ENCODE data around the gene KLHL29. TPM values are rescaled to one million over a fixed set of nuclear protein-coding genes. Genes with fewer than 3 reads are reported as not detected.

KLHL29 gene
- total and polyA plus RNA-seq, 9 donors: 3.0 to 6.6 (median 3.9) TPM

DNA sequence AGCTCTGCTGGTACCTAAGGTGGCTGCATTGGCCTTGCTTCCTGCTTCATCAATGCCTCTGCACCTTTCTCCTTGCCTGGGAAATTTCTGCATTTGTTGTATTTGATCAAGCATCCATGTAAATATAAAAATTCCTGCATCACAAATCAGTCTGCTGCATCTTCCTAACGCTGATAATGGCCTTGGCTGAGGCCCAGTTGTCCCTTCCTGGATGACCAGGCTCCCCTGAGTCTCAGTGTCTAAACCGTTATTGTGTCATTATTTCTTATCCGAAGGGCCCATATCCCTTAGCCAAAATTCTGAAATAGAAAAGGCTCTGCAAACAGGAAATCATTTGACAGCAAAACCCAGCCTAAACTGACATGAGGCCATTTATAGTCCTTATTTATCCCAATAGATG is 62.4 kb downstream of the KLHL29 start:
- intact Hi-C loops (cut with DNase I): no loop called here
- Histone ChIP-seq H3K36me3 (no peaks in the 10 kb centered on the region), H3K4me3 (no peak overlapping the region), H3K27me3 (no peaks in the 10 kb centered on the region), H3K9me3 (no peaks in the 10 kb centered on the region), H3K27ac (no peak overlapping the region), H3K4me1 (ENCODE audit: insufficient read depth) (no peaks in the 10 kb centered on the region)
- DNase-seq: no peak
- TF ChIP-seq, protein P1, sequence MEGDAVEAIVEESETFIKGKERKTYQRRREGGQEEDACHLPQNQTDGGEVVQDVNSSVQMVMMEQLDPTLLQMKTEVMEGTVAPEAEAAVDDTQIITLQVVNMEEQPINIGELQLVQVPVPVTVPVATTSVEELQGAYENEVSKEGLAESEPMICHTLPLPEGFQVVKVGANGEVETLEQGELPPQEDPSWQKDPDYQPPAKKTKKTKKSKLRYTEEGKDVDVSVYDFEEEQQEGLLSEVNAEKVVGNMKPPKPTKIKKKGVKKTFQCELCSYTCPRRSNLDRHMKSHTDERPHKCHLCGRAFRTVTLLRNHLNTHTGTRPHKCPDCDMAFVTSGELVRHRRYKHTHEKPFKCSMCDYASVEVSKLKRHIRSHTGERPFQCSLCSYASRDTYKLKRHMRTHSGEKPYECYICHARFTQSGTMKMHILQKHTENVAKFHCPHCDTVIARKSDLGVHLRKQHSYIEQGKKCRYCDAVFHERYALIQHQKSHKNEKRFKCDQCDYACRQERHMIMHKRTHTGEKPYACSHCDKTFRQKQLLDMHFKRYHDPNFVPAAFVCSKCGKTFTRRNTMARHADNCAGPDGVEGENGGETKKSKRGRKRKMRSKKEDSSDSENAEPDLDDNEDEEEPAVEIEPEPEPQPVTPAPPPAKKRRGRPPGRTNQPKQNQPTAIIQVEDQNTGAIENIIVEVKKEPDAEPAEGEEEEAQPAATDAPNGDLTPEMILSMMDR (IDR thresholded peaks at IDR 0.05): no peak
- TF ChIP-seq POLR2A (IDR thresholded peaks at IDR 0.05) (no peak), EP300 (IDR thresholded peaks at IDR 0.05) (no peak)
- WGBS, 3 donors: 73 to 76% (median 74%) methylated on average over 3 of the region's 3 CpGs

DNA sequence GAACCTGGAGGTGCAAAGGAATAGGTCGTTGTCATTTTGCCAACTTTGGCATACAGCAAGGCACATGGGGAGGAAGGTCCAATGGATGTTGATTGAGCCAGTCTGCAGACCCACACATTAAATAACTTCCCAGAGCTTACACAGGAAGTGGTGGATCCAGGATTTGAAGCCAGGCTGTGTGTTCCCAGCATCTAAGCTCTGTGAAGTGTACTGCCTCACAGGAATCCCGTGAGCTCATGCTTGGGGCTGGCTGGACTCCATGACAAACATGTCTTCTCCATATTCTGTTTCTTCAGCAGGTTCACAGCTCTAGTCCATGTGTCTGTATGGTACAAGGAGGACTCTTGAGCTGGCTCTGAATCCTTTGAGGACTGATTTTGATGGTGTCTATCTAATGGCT is 63.9 kb downstream of the KLHL29 start:
- no peak for DNase-seq
- no peak for TF ChIP-seq EP300 (IDR thresholded peaks at IDR 0.05)
- TF ChIP-seq, protein P1 (IDR thresholded peaks at IDR 0.05): no peak
- no peak for TF ChIP-seq POLR2A (IDR thresholded peaks at IDR 0.05)
- no peaks in the 10 kb centered on the region for H3K9me3 ChIP-seq
- peaks cover 2% of the 10 kb centered on the region for H3K4me1 ChIP-seq (ENCODE audit: insufficient read depth)
- H3K27me3 ChIP-seq: no peaks in the 10 kb centered on the region
- no peaks in the 10 kb centered on the region for H3K36me3 ChIP-seq
- no peak overlapping the region for H3K4me3 ChIP-seq
- intact Hi-C loops (cut with DNase I): no loop called here
- H3K27ac ChIP-seq: no peak overlapping the region
- WGBS, 3 donors: 84 to 97% (median 85%) methylated on average over 2 of the region's 2 CpGs

DNA sequence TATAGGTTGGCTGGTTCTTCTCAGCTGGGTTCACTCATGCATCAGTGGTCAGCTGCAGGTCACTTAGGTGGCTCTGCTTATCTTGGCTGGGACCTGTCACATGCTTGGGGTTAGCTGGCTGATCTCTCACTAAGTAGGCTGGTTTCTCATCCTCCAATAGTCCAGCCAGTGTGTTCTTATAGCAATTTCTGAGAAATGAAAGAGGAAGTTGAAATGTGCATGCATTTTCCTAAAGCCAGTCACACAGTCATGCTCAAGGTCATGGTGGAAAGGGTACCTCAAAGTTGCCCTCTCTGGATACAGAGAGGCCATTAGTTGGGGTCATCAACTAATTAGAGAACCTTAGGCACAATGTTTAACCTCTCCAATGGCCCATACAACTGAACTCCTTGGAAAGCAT is 64.4 kb downstream of the KLHL29 start:
- Histone ChIP-seq H3K4me3 (no peak overlapping the region), H3K4me1 (ENCODE audit: insufficient read depth) (peaks cover 2% of the 10 kb centered on the region), H3K9me3 (no peaks in the 10 kb centered on the region), H3K36me3 (no peaks in the 10 kb centered on the region), H3K27me3 (no peaks in the 10 kb centered on the region), H3K27ac (no peak overlapping the region)
- intact Hi-C loops (cut with DNase I): no loop called here
- DNase-seq: no peak
- TF ChIP-seq POLR2A (IDR thresholded peaks at IDR 0.05): no peak
- TF ChIP-seq EP300 (IDR thresholded peaks at IDR 0.05): no peak
- TF ChIP-seq, protein P1 (IDR thresholded peaks at IDR 0.05): no peak

DNA sequence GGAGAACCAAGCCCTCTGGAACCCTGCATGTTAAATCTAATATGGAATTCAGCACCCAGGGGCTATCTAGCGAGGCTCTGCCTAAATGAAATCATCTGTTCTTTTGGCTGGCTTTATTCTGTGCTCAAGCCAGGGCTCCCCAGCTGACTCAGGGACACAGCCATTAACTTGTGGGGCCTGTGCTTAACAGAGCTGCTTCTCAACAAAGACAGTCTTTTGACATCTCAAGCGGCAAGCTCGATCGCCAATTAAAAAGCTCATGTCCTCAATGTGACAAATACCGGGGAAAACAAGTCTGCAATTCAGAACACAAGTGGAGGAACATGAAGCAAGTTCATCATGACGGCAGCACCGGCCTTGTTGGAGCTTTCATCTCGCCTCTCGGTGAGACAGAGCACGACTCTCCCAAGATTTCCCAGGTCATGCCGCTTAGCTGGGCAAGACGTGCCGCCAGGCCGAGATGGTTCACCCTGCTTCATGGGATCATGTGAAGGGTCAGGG is 64.9 kb downstream of the KLHL29 start:
- intact Hi-C loops (cut with DNase I): no loop called here
- Histone ChIP-seq H3K9me3 (no peaks in the 10 kb centered on the region), H3K4me1 (ENCODE audit: insufficient read depth) (peaks cover 2% of the 10 kb centered on the region), H3K27me3 (no peaks in the 10 kb centered on the region), H3K36me3 (no peaks in the 10 kb centered on the region), H3K27ac (no peak overlapping the region), H3K4me3 (no peak overlapping the region)
- DNase-seq: no peak
- TF ChIP-seq, protein P1 (IDR thresholded peaks at IDR 0.05): no peak
- TF ChIP-seq POLR2A (IDR thresholded peaks at IDR 0.05) (no peak), EP300 (IDR thresholded peaks at IDR 0.05) (no peak)
- 92 to 97% (median 96%) methylated on average over 14 of the region's 14 CpGs for WGBS, 3 donors

Measured in ovary (tissue), 9 donors.